Gastrocnemius medialis (tissue), 4 donors: ENCODE measurements around the gene PPP1R37. TPM values are rescaled to one million over a fixed set of nuclear protein-coding genes. Genes with fewer than 3 reads are reported as not detected.

Source experiments
- ATAC-seq, 2 donors: fragments of 150-250 bp; one replicate each; pipeline ENCODE4 v1.9.1; 2016
- DNase-seq, 2 donors: peaks; one replicate each; pipeline ENCODE4 v3.0.0-alpha.2; 2019
- H3K27ac ChIP-seq, 4 donors: fragments of 200-600 bp; sonication (generic); 1 replicate in 1 of 4; 2 replicates in 3 of 4; pipeline ENCODE4 v1.5.1; 2016 to 2018; ENCODE audit warnings: mild to moderate bottlenecking in 2 of 4, moderate library complexity in 1 of 4
- H3K27me3 ChIP-seq, 3 donors: fragments of 200-600 bp; sonication (generic) in 2 of 3; 1 replicate in 1 of 3; 2 replicates in 2 of 3; pipeline versions ENCODE4 v1.5.1 to v1.6.0; 2016 to 2019; ENCODE audit warnings: mild to moderate bottlenecking in 1 of 3, moderate library complexity in 1 of 3
- H3K36me3 ChIP-seq, 2 donors: fragments of 200-600 bp; sonication (generic) in 1 of 2; one replicate each; pipeline ENCODE4 v1.5.1; 2017 to 2018
- H3K4me1 ChIP-seq, 2 donors: fragments of 200-600 bp; sonication (generic) in 1 of 2; one replicate each; pipeline ENCODE4 v1.5.1; 2016 to 2017; ENCODE audit warnings: mild to moderate bottlenecking in 2 of 2
- H3K4me3 ChIP-seq, 4 donors: fragments of 200-600 bp; sonication (generic) in 3 of 4; 1 replicate in 1 of 4; 2 replicates in 3 of 4; pipeline ENCODE4 v1.5.1; 2016 to 2019; ENCODE audit warnings: mild to moderate bottlenecking in 2 of 4
- H3K9me3 ChIP-seq, 3 donors: fragments of 200-600 bp; sonication (generic) in 2 of 3; 1 replicate in 1 of 3; 2 replicates in 2 of 3; pipeline ENCODE4 v1.5.1; 2016 to 2019
- POLR2A ChIP-seq, 2 donors: fragments of 450-650 bp; IDR thresholded peaks; one replicate each; pipeline ENCODE4 v1.6.1; 2017; ENCODE audit warnings: antibody characterized with exemption in 2 of 2, mild to moderate bottlenecking in 2 of 2, moderate library complexity in 2 of 2
- in situ Hi-C, 4 donors: fragments of 200-750 bp; cut with MboI; loops; one replicate each; pipeline versions ENCODE4 v1.15.0 to v1.8.0; 2017; ENCODE audit warnings: low sequenced_read_pairs in 4 of 4
- intact Hi-C: fragments of 100-400 bp; cut with DNase I; formaldehyde crosslinking; loops from one replicate; pipeline ENCODE4 v1.15.1; 2023; ENCODE audit warnings: low total_unique reads
- total RNA-seq, 4 donors: library from RNA; depleted of rRNA; stranded (reverse); fragments of >200 nt; gene quantifications; one replicate each; pipeline versions ENCODE4 v1.1.0 to v1.2.3, GENCODE V29; 2016
- TF ChIP-seq, protein P1 (sequence below), 5 experiments: fragments of 450-650 bp in 3 of 5; fragments of 200-600 bp in 2 of 5; sonication (generic) in 2 of 5; IDR thresholded peaks in 4 of 5; conservative IDR thresholded peaks in 1 of 5; 1 replicate in 4 of 5; 2 replicates in 1 of 5; pipeline ENCODE4 v1.5.1; 2016 to 2019; ENCODE audit warnings: antibody characterized with exemption in 5 of 5, mild to moderate bottlenecking in 3 of 5, moderate library complexity in 3 of 5

The PPP1R37 gene
- total RNA-seq, 4 donors from 2014 or later, result 30.5 to 51.1 (median 39.7) TPM

DNA sequence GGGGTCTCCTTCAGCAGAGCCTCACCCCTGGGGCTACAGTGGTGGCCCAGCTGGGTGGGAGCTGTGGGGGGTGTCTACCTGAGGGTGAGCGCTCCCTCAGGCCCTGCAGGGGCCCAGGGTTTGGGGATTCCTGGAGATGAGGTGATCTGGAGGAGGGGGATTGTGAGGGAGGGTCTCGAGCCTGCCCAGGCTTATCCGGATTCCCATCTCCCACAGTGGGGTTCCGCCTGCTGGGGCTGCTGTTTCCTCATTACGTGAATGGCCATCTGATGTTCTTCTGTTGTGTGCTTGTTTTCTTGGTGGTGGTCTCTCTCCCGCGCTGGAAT lies 4.4 kb downstream of the PPP1R37 start:
- Histone ChIP-seq H3K9me3 (no peaks in the 10 kb centered on the region), H3K4me1 (peaks cover 77 to 88% of the 10 kb centered on the region in 2 donors), H3K27ac (peak overlapping the region; percentile 83 to 91 (median 86)), H3K4me3 (no peak overlapping the region), H3K36me3 (no peaks in the 10 kb centered on the region), H3K27me3 (no peaks in the 10 kb centered on the region)
- intact Hi-C loops (loop anchor here (10.0 kb wide), 1 partner anchor 227 kb away; the partner anchor contains the start of gene CKM), in situ Hi-C loops (no loop called here)
- no peak for DNase-seq
- TF ChIP-seq, protein P1, sequence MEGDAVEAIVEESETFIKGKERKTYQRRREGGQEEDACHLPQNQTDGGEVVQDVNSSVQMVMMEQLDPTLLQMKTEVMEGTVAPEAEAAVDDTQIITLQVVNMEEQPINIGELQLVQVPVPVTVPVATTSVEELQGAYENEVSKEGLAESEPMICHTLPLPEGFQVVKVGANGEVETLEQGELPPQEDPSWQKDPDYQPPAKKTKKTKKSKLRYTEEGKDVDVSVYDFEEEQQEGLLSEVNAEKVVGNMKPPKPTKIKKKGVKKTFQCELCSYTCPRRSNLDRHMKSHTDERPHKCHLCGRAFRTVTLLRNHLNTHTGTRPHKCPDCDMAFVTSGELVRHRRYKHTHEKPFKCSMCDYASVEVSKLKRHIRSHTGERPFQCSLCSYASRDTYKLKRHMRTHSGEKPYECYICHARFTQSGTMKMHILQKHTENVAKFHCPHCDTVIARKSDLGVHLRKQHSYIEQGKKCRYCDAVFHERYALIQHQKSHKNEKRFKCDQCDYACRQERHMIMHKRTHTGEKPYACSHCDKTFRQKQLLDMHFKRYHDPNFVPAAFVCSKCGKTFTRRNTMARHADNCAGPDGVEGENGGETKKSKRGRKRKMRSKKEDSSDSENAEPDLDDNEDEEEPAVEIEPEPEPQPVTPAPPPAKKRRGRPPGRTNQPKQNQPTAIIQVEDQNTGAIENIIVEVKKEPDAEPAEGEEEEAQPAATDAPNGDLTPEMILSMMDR (IDR thresholded peaks at IDR 0.05 in 4 of 5, conservative IDR thresholded peaks at IDR 0.05 in 1 of 5), result no peak
- TF ChIP-seq POLR2A (IDR thresholded peaks at IDR 0.05), result no peak
- ATAC-seq, result no peak

DNA sequence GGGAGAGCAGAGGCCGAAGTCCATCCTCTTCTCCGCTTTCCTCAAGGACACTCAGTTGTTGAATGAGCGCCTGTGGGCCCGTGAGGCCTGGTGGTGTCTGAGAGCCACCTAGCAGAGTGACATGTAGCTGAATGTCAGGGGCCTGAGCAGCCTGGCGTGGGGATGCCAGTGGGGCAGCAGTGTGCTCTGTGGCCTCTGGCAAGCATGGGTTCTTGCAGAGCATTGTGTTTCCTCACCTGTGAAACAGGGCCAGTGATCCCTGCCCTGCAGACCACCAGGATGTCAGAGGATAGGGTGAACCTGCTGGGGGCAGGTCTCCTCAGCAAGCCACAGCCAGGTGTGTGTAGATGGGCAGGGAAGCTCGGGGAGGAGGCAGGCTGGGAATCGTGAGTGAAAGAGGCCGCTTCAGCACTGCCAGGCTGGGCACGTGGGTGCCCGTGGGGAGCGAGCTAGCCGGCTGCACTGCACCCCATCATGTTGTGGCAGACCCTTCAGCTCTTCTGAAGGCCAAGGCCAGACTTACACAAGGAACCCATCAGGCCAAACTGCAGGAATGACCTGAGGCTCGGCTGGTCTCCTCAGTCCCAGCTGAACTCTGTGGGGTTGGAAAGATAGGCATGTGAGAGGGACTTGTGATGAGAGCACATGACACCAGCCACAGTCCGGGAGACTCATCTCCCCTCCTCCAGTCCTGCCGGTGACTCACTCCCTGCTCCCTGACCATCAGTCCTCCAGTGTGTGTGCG lies 5.0 kb downstream of the PPP1R37 start:
- TF ChIP-seq POLR2A (IDR thresholded peaks at IDR 0.05), result peak; percentile 69 to 79
- TF ChIP-seq, protein P1 (IDR thresholded peaks at IDR 0.05 in 4 of 5, conservative IDR thresholded peaks at IDR 0.05 in 1 of 5), result no peak
- ATAC-seq, result peak; percentile 88 to 90
- Histone ChIP-seq H3K9me3 (no peaks in the 10 kb centered on the region), H3K27ac (peak overlapping the region; percentile 83 to 91 (median 86)), H3K27me3 (no peaks in the 10 kb centered on the region), H3K4me3 (peak overlapping the region in 2 of 4 donors; percentile 7 to 10), H3K36me3 (no peaks in the 10 kb centered on the region), H3K4me1 (peaks cover 77 to 93% of the 10 kb centered on the region in 2 donors)
- in situ Hi-C loops, result no loop called here
- intact Hi-C loops, result loop anchor here (10.0 kb wide), 1 partner anchor 227 kb away; the partner anchor contains the start of gene CKM
- DNase-seq, result peak; percentile 90 to 92

DNA sequence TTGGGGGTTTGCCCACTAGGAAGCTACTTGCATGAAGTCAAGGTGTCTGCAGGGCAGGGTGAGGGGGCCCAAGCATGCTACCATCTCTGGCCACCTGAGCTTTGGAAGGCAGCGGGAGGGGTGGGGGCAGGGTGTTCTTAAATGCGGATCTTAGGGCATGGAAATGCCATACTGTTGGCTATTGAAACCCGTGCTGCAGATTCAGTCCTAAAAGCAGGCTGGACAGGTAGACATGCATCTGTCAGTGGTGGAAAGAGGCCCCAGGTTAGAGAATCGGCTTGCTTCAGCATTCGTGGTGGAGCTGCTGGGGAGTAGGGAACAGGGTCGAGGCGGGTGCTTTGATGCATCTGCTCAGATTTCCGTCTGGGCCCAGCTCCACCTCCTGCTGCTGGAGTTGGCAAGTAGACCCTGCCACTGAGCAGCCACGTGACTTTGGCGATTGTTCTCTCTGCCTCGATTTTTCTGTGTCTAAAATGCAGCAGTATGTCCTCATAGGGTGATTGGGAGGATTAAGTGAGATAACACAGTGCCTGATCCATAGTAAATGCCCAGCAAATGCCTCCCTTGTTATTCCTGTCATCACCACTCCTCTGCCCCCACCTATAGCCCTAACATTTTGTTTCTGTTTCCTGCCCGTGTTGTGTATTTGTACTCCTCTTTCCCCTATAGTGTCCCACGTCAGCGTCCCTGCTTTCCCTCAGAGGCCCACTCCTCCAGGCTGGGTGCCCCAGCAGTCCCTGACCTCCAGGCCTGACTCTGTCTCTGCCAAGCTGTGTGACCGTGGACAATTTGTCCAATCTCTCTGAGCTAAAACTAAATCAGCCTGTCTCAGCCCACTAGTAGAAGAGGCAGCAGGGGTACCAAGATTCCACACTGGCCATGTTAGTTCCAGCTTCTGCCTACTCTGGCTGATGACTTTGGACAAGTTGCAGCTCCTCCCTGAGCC lies 5.8 kb downstream of the PPP1R37 start:
- H3K27ac ChIP-seq, result peak overlapping the region; percentile 83 to 91 (median 86)
- H3K36me3 ChIP-seq, result no peaks in the 10 kb centered on the region
- H3K4me3 ChIP-seq, result peak overlapping the region in 1 of 4 donors; percentile 15
- no peaks in the 10 kb centered on the region for H3K27me3 ChIP-seq
- in situ Hi-C loops (no loop called here), intact Hi-C loops (loop anchor here (10.0 kb wide), 1 partner anchor 226 kb away; the partner anchor contains the start of gene CKM)
- TF ChIP-seq, protein P1 (IDR thresholded peaks at IDR 0.05 in 4 of 5, conservative IDR thresholded peaks at IDR 0.05 in 1 of 5), result no peak
- TF ChIP-seq POLR2A (IDR thresholded peaks at IDR 0.05), result no peak
- DNase-seq (peak; percentile 59 to 76), ATAC-seq (peak; percentile 61 to 69)
- H3K4me1 ChIP-seq, result peaks cover 74 to 93% of the 10 kb centered on the region in 2 donors
- H3K9me3 ChIP-seq, result no peaks in the 10 kb centered on the region

DNA sequence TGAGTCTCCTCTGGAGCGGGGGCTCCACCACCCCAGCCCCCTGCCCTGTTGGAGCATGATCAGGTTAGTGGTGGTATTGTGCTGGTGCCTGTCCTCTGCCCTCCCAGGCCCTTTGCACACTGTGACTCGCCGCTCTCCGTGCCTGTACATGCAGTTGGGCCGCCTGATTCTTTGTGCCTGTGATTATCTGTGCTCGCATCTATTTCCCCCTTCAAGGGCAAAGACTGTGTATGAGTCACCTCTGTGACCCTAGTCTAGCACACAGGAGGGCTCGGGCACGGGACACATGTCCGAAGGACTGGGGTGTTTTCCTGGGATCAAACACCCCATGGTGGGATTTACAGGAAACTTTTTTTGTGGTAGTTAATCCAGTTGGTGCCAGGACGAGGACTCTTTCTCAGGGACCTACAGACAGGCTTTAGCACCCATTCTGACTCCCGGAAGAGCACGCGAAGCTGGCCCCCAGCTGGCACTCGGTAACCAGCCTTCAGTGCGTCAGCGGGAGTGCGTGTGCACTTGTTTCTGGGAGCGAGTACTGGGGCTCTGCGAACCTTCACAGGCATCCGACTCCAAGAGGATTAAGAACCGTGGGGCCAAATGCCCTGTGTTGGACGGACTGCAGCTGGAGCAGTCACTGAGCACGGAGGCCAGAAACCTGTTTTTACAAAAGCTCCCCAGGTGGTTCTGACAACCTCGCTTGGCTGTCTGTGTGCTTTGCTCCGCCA lies 6.7 kb downstream of the PPP1R37 start:
- Histone ChIP-seq H3K4me3 (peak overlapping the region in 1 of 4 donors; percentile 11), H3K36me3 (no peaks in the 10 kb centered on the region), H3K9me3 (no peaks in the 10 kb centered on the region), H3K4me1 (peaks cover 65 to 89% of the 10 kb centered on the region in 2 donors), H3K27ac (peak overlapping the region; percentile 83 to 91 (median 86)), H3K27me3 (no peaks in the 10 kb centered on the region)
- intact Hi-C loops, result loop anchor here (10.0 kb wide), 1 partner anchor 225 kb away; the partner anchor contains the start of gene CKM
- no peak for TF ChIP-seq POLR2A (IDR thresholded peaks at IDR 0.05)
- ATAC-seq, result peak; percentile 41 to 46
- peak in 1 of 2 donors; percentile 62 for DNase-seq
- in situ Hi-C loops, result no loop called here
